GM19035 (cell line): ENCODE measurements around the gene MAPK4.
"Not testable (repeated sequence)": the region's sequence is repeated elsewhere in the genome, so short reads cannot be mapped to it uniquely, and the experiment has no call there.

Source experiments
- ATAC-seq: cut with Tn5 transposase; IDR thresholded peaks from one replicate; pipeline ENCODE4 v1.9.1; 2021; ENCODE audit not compliant: unreplicated experiment

MAPK4 gene

DNA sequence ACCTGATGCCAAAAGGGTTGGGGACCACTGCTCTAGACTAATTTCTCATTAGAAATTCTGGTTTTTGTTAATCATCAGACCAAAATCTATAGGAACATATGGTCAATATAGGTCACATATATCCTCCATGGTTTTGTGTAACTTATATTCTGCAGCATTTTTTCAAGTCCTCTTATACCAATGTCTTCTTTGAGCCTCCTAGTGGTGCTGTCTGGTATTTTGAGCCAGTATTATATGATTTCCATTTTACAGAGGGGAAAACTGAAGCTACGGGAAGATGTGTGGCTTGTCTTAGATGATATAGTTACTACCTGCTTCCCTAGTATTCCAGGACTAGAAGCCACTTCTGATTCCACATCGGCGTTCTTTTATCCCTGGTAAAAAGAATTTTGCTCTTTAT is 13.8 kb downstream of the MAPK4 start:
- ATAC-seq: no peak

GRCh38 chr18:50578030-50578429 is 18.1 kb downstream of the MAPK4 start:
- no peak for ATAC-seq

DNA sequence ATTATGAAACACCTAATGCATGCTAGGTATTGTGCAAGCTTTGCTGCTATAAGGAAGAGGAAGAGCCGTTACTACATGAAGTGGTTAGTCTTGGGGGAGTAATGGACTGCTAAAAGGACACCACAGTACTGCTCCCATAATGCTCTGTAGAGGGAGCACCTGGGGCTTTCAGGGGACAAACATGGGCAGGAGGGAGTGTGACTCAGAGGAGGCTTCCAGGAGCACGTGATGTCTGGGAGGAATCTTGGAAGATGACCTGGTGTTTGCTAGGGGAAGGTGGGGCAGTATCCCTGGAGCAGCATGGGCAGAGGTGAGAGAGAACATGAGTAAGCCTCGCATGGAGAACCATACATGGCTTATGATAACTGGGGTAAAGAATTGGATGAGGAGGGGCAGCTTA is 18.8 kb downstream of the MAPK4 start:
- no peak for ATAC-seq

DNA sequence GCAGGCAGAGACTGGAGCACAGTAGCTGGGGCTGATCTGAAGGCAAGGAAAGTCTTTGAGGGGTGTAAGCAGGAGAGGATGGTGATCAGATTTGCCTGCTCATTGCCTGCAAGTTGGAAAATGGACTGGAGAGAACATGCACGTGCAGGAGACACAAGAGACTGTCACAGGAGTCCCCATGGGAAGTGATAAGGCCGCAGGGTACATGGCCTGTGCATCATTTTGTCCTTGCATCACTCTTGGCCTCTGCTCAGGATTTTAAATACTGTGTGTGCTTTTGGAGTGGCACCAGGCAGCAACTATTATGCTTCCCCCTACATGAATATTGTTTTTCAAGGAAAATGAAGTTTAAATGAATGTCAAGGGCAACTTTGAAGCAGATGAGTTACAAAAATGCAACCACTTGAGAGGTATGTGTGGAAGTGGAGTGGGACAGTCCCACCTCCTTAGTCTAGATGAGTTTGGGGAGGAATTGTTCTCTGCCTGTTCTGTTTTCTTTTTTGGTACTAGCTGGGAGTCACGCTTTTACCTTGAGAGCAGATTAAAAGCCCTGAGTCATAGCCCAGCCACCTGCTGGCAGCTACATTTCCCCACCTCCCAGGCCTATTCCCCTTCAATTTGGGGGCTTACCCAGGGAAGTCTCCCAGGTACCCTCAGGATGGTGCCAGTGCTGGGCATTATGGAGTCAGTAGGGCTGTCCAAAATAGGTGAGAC is 19.3 kb downstream of the MAPK4 start:
- no peak for ATAC-seq

DNA sequence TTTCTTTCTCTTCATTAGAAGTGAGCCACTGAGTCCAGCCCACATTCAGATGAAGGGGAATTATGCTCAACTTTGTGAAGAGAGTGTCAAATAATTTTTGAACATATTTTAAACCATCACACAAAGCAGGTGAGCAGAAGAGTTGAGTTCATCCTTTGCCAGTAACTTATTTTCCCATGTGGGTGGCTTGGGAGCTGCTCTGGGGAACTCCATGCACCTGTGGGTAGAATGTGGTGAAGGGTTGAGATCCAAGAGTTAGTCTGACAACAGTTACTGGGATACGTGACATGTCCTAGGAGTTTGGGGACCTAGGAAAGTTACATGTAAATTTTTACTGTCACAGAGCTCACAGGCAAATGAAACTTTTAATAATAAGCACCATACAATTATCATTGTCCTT is 21.6 kb downstream of the MAPK4 start:
- ATAC-seq: no peak

- ATAC-seq: no peak
These were observed 22.6 kb downstream of the MAPK4 start for GRCh38 chr18:50582500-50582899.

DNA sequence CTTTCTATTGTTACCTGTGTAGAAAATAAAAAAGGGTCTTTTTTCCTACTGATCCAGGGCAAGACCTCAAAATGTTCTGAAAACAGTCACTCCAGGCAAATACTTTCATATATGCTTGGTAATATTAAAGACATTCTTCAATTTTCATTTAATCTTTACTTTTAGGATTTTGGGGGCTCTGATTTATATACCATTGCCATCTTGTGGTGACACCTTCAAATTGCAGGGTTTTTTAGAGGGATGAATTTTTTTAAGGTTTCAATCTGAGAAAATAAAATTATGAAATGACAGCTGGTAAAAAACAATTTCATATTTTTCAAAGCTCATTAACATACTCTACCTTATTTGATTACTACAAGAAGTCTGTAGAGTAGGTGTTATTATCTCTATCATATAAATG is 26.8 kb downstream of the MAPK4 start:
- ATAC-seq: no peak

DNA sequence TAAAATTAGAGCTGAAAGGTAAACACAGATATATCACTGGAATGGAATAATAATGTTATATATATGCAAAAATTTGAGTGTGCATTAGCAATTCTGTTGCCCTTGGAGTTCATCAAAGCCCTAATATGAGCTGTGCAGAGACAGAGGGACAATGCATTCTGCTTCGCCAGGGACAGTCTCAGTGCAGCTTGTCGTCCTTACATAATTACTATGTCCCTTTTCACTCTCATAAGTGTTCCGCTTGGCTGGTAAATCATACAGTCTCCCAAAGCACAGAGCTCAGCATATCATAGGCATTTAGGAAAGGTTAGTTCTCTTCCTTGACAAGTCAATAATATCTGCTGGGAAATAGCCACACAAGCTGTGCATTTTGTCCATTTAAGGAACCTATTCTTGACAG is 30.7 kb downstream of the MAPK4 start:
- ATAC-seq: no peak

DNA sequence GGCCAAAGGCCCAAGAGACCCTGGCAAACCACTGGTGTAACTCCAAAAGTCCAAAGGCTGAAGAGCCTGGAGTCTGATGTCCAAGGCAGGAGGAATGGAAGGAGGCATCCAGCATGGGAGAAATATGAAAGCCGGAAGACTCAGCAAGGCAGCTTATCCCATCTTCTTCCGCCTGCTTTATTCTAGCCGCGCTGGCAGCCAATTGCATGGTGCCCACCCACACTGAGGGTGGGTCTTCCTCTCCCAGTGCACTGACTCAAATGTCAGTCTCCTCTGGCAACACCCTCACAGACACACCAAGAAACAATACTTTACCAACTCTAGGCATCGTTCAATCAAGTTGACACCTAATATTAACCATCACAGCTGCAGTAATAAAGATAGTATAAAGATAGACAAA is 34.1 kb downstream of the MAPK4 start:
- no peak for ATAC-seq

- no peak for ATAC-seq
These were observed 35.1 kb downstream of the MAPK4 start for GRCh38 chr18:50594942-50595341.

DNA sequence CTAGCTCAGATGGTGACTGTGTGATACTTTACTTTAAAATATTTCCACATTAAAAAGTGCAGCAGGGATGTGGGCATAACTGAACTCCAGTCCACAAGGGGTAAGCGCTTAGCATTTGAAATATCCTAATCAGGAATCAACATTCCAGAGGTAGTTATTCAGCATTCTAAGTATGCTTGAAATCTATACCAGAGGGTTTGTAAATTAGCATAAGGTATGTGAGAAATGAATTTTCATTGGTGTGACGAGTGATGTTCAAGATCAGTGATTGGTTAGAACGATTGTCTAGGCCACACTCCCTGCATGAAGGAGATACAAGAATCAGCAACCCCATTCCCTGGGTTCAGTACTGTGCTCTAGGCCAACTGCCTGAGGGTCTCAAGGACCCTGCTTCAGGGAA is 42.6 kb downstream of the MAPK4 start:
- ATAC-seq: no peak

GRCh38 chr18:50606609-50607008 is 46.7 kb downstream of the MAPK4 start:
- ATAC-seq: no peak

DNA sequence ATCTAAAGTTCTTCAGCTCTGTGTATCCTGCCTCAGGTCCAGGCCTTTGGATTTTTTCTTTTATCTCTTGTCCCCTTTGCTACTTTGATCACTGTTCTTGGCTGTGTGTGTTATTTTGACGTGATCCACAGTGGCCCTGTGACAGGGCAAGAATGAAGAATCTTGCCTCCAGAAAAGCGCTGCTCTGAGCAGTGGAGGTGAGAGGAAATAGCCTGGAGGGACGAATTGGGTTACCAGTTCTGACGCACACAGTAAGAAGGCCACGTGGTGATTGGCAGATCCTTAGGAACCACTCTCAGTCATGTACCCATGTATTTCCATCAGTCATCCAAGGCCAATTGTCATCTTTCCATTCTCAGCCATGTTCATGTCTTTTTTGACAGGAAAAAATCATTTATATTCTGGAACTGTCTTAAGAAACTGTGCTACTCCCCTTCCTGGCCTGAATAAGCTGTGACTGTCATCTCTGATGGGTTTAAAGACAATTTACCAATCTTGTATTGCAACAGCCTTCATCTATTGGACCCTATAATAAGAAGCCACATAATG is 47.6 kb downstream of the MAPK4 start:
- ATAC-seq: no peak

DNA sequence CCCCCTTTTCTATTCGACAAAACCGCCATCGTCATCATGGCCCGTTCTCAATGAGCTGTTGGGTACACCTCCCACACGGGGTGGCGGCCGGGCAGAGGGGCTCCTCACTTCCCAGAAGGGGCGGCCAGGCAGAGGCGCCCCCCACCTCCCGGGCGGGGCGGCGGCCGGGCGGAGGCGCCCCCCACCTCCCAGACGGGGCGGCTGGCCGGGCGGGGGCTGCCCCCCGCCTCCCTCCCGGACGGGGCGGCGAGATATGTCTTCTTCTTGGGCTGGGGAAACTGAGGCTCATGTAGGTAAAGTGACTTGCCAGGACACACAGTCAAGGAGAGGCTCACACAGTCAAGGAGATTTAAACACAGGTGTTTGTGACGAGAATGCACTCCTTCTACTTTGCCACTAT is 49.3 kb downstream of the MAPK4 start:
- not testable (repeated sequence) for ATAC-seq

GRCh38 chr18:50610349-50610748 is 50.5 kb downstream of the MAPK4 start:
- no peak for ATAC-seq

DNA sequence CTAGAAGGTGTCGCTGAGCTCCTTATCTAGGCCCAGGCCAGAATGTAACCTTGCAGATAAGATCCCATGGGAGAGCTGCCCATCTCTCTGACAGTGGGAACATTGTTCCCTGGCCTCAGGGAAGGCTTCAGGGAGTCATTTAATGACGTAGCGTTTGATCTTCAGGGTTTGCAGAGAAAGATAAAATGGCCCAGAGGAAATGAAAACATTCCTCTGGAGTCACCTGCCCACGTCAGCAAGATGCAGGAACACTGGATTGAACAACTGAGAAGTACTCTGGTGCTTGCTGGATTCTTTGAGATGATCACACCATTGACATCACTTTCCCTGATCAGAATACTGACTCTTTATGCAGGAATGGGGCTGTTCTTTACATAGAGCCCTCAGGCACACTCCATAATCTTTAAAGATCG is 51.6 kb downstream of the MAPK4 start:
- no peak for ATAC-seq

DNA sequence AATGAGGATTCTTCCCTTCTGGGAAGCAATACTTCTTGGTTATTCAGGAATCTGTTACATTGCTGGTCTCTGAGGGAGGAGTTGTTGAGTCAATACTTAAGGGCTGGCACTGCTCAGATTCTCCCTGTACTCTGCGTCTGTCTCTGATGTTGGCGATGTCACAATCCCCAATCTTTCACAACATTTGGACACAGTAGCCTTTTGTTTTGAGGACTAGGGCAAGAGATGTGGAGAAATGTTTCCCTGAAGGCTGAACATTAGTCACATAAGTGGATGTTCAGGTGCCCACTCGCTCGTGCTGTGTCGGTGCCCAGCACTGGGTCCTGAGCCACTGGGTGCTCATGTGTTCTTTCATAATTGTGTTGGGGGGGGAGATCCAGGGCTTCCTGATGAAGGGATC is 55.0 kb downstream of the MAPK4 start:
- no peak for ATAC-seq

- no peak for ATAC-seq
These were observed 56.7 kb downstream of the MAPK4 start for GRCh38 chr18:50616484-50617048.

DNA sequence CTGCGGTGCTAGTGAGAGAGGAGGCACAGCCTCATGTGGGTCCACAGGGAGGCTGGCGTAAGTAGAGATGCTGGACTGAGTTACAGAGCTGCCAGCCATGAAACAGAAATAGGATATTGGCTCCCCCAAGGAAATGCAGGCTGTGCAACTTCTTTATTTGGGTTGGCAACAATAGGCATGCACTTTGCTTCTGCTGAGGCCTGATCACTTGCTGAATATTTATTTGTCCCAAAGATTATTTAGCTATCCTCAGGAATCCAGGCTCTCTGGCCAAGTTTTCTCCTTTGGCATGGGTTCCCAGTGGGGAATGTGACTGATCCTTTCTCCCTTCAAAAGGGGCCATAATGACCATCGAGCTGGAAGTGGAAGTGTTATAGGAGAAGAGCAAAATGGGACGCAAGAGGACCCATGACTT is 60.0 kb downstream of the MAPK4 start:
- ATAC-seq: no peak

DNA sequence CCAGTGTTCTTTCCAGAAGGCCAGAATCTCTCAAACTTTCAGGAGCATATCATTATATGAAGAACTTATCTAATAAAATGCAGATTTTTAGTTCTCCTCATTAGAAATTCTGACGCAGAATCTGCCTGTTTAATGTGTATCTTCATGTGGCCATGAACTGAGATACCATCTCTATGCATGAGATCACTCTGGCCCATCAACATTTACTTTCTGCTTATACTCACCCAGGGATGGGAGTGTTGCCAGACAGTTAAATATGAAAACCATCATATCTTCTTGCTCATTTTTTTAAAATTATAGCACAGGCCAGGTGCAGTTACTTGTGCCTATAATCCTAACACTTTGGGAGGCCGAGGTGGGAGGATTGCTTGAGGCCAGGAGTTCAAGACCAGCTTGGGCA is 60.4 kb downstream of the MAPK4 start:
- no peak for ATAC-seq

DNA sequence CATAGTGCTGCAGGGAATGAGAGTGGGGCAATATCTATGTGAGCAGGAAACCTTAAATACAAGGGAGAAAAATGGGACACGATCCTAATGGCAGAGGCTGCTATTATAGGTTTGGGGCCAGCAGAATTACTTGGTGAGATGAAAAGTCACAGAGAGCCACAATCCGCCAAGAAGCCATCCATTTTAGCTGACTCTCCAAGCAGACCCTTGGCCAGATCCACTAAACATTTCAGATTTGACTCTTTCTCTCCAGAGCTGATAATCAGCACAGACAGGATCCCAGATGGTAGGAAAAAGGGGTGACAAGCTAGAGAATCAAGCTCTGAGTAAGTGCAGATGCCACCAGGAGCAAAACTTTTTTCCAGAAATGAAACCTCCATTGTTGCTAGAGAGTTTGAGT is 61.5 kb downstream of the MAPK4 start:
- ATAC-seq: no peak

DNA sequence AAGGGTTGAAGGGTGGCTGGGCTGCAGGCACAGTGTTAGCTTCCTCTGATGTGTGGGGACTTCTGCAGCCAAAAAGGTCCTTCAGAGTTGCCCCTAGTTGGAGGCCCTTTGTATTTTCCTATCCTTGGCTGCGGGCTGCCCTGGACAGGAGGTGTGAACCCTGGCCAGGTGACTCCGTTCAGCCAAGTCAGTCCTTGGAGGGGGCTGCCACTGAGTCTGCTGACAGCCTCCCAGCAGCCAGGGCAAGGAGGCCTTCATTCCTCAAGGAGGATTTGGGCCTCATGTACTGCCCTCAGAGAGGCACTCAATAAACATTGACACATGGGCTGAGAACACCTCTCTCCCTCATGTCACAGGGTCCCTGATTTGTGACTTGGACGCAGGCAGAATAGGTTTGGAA is 62.4 kb downstream of the MAPK4 start:
- no peak for ATAC-seq

DNA sequence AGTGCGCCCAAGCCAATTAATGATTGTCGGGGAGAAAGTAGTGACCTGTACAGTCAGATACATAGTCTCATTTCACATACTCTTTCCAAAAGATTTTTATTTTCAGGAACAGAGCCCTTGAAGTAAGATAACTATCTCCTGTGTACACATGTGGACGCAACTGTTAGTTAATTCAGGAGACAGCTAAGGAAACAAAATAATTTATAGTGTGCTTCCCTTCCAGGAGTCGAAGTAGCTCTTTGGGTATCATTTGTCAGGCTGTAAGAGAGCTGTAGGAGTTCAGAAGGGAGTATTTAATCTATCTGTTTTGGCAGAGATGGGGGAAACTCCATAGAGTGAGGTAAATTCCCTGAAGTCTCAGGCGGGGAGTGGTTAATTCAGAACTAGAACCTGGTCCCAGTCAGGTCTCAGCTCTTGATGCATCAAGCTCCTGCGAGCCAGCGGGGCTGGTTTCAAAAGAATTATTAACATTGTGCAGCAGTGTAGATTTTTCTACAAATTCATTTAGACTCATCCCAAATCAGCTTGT is 63.0 kb downstream of the MAPK4 start:
- ATAC-seq: no peak
